HG03135 (cell line): Measurements from ENCODE around the gene RPH3AL.

Source experiments
- ATAC-seq: cut with Tn5 transposase; IDR thresholded peaks from one replicate; pipeline ENCODE4 v1.9.1; 2021; ENCODE audit warnings: mild to moderate bottlenecking, moderate library complexity; ENCODE audit not compliant: unreplicated experiment

The RPH3AL gene

DNA sequence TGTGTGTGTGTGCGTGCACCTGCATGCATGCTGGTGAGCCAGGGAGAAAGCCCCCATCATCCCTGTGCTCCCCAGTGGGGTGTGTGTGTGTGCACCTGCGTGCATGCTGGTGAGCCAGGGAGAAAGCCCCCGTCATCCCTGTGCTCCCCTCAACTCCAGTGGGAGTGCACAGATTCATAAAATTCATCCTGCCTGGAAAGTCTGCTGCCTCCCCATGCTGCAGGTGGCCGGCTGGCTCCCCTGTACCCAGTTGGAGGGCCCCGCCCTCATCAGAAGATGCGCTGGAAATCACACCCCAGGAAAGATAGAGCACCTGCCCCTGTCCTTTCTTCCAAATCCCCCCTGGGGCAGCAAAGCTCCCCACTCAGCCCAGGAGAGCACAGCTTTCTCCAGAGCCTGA lies 86.4 kb downstream of the RPH3AL start:
- ATAC-seq = no peak

GRCh38 chr17:265718-266117 lies 86.9 kb downstream of the RPH3AL start:
- no peak for ATAC-seq

GRCh38 chr17:263773-264172 lies 88.8 kb downstream of the RPH3AL start:
- ATAC-seq = no peak

DNA sequence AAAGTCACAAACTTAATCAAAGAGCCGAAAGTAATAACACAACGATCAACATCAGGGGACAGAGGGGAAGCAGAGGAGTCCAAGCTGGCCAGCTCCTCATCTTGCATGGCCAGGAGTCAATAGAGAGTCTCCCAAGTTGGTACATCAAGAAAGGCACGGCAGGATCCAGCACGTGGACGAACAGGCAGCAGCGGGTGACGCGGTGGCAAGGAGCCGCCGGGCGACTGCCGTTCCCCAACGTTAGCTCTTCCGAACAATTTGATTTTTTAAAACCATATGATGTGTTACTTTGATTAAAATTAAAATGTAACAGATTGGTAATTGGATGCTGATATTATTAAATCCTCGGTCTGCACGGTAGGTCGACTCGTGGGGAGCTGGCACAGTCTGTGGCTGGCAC lies 89.3 kb downstream of the RPH3AL start:
- ATAC-seq = no peak

GRCh38 chr17:261635-262034 lies 91.0 kb downstream of the RPH3AL start:
- no peak for ATAC-seq

DNA sequence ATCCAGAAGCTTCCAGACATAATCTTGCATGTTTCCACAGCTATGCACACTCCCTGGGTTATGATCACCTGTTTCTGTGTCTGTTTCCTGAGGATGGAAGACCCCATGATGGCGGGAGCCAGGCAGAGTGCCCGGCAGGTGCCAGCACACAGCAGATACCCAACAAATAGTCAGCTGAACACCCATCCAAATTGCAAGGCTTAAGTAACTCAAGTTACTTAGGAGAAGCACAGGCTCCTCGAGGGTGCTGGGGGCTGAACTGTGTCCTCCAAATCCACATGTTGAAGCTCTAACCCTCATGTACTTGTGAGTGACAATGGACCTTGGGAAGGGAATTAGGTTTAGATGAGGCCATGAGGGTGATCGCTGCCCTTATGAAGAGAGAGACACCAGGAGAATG lies 91.7 kb downstream of the RPH3AL start:
- ATAC-seq = no peak

- no peak for ATAC-seq
Observed at GRCh38 chr17:260031-260791, 92.4 kb downstream of the RPH3AL start.

GRCh38 chr17:259341-259976 lies 93.1 kb downstream of the RPH3AL start:
- no peak for ATAC-seq

- ATAC-seq = no peak
Observed at GRCh38 chr17:258906-259305, 93.7 kb downstream of the RPH3AL start.

- ATAC-seq = no peak
Observed at GRCh38 chr17:258045-258734, 94.4 kb downstream of the RPH3AL start.

DNA sequence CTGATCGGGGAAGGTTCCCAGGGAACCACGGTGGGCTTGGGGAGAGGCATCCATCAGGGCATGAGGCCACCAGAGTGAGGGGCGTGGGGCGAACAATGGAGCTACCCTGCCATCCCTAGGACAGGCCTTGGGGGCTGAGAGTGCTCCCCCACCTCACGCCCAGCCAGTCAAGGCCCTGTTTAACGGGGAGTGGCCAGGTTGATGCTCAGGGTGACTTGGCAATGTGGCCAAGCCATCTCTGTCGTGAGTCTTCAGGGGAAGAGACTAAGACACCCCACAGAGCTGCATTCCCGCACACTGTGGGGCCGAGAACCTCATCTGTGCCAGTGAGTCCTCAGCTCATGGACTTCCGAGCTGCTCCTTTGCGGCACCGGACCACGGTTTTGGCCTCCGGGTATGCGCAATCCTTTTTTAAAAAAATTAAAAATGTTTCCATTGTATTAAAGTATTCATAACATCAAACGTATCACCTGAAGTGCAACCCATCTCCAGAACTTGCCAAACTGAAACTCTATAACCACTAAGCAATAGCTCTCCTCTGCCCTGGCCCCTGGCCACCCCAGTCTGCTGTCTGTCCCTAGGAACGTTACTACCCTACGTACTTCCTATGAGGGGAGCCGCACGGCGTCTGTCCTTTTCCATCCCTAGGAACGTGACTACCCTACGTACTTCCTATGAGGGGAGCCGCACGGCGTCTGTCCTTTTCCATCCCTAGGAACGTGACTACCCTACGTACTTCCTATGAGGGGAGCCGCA lies 99.3 kb downstream of the RPH3AL start:
- ATAC-seq = no peak

- no peak for ATAC-seq
Observed at GRCh38 chr17:252456-252855, 100.2 kb downstream of the RPH3AL start.

- no peak for ATAC-seq
Observed at GRCh38 chr17:251531-251930, 101.1 kb downstream of the RPH3AL start.

DNA sequence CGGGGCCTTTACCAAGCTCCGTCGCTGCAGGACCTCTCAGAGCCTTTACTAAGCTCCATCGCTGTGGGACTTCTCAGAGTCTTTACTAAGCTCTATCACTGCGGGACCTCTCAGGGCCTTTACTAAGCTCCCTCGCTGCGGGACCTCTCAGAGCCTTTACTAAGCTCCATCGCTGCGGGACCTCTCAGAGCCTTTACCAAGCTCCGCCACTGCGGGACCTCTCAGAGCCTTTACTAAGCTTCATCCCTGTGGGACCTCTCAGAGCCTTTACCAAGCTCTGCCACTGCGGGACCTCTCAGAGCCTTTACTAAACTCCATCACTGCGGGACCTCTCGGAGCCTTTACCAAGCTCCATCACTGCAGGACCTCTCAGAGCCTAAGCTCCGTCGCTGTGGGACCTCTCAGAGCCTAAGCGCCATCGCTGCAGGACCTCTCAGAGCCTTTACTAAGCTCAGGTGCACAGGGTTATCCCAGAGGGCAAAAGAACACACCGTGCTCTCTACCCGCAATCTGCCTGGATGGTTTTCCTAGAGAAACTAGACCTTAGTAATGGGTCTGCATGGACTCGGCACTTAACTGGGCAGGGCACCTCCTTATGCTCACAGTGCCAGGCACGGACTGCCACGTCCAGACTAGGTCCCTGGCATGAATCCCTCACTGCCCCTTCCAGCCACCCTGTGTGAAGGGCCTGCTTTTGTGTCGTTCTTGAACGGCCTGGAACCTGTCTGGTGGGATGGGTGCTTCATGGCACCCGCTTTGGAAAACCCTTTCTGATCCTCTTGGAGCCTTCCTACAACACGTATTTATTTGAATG lies 101.9 kb downstream of the RPH3AL start:
- no peak for ATAC-seq

DNA sequence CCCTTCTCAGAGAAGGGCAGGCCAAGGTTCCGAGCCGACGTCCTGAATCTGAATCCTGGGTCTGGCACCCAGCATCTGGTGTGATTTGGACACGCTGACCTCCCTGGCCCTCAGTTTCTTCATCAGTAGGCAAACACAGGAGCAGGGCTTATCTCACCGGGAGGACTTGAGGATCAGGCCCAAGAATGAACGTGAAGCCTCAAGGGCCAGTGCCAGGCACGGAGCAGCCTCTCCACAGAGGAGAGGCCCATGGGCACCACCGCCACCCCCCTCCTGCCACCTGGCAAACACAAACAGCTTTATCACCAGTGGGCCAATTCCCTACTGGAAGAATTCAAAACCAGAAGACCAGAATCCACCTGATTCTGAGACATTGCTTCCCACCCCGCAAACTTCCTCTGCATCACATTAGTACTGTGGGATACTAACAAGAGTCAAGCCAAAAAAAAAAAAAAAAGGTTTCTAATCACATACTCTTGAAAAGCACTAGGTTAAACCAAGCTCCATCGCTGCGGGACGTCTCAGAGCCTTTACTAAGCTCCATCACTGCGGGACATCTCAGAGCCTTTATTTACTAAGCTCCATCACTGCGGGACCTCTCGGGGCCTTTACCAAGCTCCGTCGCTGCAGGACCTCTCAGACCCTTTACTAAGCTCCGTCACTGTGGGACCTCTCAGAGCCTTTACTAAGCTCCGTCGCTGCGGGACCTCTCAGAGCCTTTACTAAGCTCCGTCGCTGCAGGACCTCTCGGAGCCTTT lies 103.2 kb downstream of the RPH3AL start:
- ATAC-seq = no peak

GRCh38 chr17:248337-249235 lies 104.0 kb downstream of the RPH3AL start:
- no peak for ATAC-seq

DNA sequence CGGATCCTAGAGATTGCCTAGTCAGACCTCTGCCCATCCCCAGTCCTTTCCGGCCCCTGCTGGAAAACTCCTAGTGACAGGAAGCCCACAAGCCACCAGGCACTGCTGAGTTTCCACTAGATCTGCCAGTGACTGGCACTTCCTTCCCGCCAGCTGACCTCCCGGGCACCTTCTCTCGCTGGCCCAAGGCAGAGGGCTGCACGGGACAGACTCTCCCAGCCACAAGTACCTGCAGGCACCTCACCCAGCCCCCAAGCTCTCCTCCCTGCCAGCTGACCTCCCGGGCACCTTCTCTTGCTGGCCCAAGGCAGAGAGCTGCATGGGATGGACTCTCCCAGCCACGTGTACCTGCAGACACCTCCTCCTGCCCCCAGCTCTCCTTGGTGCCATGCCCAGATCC lies 104.8 kb downstream of the RPH3AL start:
- no peak for ATAC-seq

GRCh38 chr17:246851-247421 lies 105.7 kb downstream of the RPH3AL start:
- no peak for ATAC-seq
